ENCODE measurements around the gene ZBTB46. TPM values are rescaled to one million over a fixed set of nuclear protein-coding genes. Genes with fewer than 3 reads are reported as not detected.
A peak's percentile ranks its signal among the peaks of the same experiment; 100 is the strongest.

ZBTB46 gene
- total RNA-seq, 1 donor from 2014 or later, result 23.7 TPM

- H3K9me3 Mint-ChIP-seq, result no peaks in the 10 kb centered on the region
- peaks cover 7% of the 10 kb centered on the region for H3K36me3 Mint-ChIP-seq (ENCODE audit: low read depth)
- peaks cover under 1% of the 10 kb centered on the region for H3K27me3 Mint-ChIP-seq (ENCODE audit: low read depth)
- H3K4me3 Mint-ChIP-seq, result peak overlapping the region; percentile 95
- TF ChIP-seq CTCF (conservative IDR thresholded peaks at IDR 0.05), result peak; percentile 63
- peaks cover 29% of the 10 kb centered on the region for H3K4me1 Mint-ChIP-seq
- H3K27ac Mint-ChIP-seq (ENCODE audit: unreplicated experiment), result peak overlapping the region; percentile 97
- no peak for DNase-seq (ENCODE audit: low read depth, low spot score)
These were observed 32.9 kb upstream of the ZBTB46 start for GRCh38 chr20:63863798-63864544.

GRCh38 chr20:63863021-63863797 lies 32.1 kb upstream of the ZBTB46 start:
- H3K4me3 Mint-ChIP-seq, result peak overlapping the region; percentile 95
- peaks cover 36% of the 10 kb centered on the region for H3K4me1 Mint-ChIP-seq
- H3K9me3 Mint-ChIP-seq, result no peaks in the 10 kb centered on the region
- peaks cover 2% of the 10 kb centered on the region for H3K27me3 Mint-ChIP-seq (ENCODE audit: low read depth)
- TF ChIP-seq CTCF (conservative IDR thresholded peaks at IDR 0.05), result no peak
- DNase-seq (ENCODE audit: low read depth, low spot score), result no peak
- H3K27ac Mint-ChIP-seq (ENCODE audit: unreplicated experiment), result no peak overlapping the region
- H3K36me3 Mint-ChIP-seq (ENCODE audit: low read depth), result peaks cover 5% of the 10 kb centered on the region

- no peak for TF ChIP-seq CTCF (conservative IDR thresholded peaks at IDR 0.05)
- no peak for DNase-seq (ENCODE audit: low read depth, low spot score)
- Mint-ChIP-seq H3K9me3 (no peaks in the 10 kb centered on the region), H3K4me3 (no peak overlapping the region), H3K27me3 (ENCODE audit: low read depth) (peaks cover 2% of the 10 kb centered on the region), H3K27ac (ENCODE audit: unreplicated experiment) (no peak overlapping the region), H3K4me1 (peaks cover 44% of the 10 kb centered on the region), H3K36me3 (ENCODE audit: low read depth) (peaks cover 2% of the 10 kb centered on the region)
These were observed 31.2 kb upstream of the ZBTB46 start for GRCh38 chr20:63861981-63862901.

- H3K4me3 Mint-ChIP-seq, result no peak within 1 kb of the TSS
- no peak for DNase-seq (ENCODE audit: low read depth, low spot score)
- TF ChIP-seq CTCF (conservative IDR thresholded peaks at IDR 0.05), result no peak
- peaks cover 2% of the 10 kb centered on the region for H3K27me3 Mint-ChIP-seq (ENCODE audit: low read depth)
- no peak within 1 kb of the TSS for H3K27ac Mint-ChIP-seq (ENCODE audit: unreplicated experiment)
- H3K9me3 Mint-ChIP-seq, result no peaks in the 10 kb centered on the region
- peaks cover 52% of the 10 kb centered on the region for H3K4me1 Mint-ChIP-seq
- H3K36me3 Mint-ChIP-seq (ENCODE audit: low read depth), result peaks cover 2% of the 10 kb centered on the region
These were observed 30.4 kb upstream of the ZBTB46 start, which contains the start of gene ABHD16B for GRCh38 chr20:63861365-63861934. Gene ABHD16B (plus strand): TSS chr20:63861498. CDS start chr20:63861541, 43 bp downstream.

All from neural crest cell (in vitro differentiated cells).